Sigmoid colon (tissue), 4 donors: ENCODE data around the gene ITPKA.

Experiments used
- CTCF ChIP-seq, 4 experiments: fragments of 450-650 bp in 3 of 4; fragments of 200-600 bp in 1 of 4; IDR thresholded peaks; one replicate each; pipeline ENCODE4 v1.5.1; 2016 to 2019; ENCODE audit warnings: antibody characterized with exemption in 4 of 4, mild to moderate bottlenecking in 3 of 4, moderate library complexity in 2 of 4
- POLR2A ChIP-seq, 2 donors: fragments of 450-650 bp; IDR thresholded peaks; one replicate each; pipeline ENCODE4 v1.6.1; 2016; ENCODE audit warnings: antibody characterized with exemption in 2 of 2, mild to moderate bottlenecking in 2 of 2, moderate library complexity in 2 of 2
- POLR2AphosphoS5 ChIP-seq, 4 donors: sonication (generic); formaldehyde crosslinking; IDR thresholded peaks; one replicate each; pipeline ENCODE4 v1.6.1; 2017; ENCODE audit warnings: antibody characterized with exemption in 4 of 4

- TF ChIP-seq CTCF (IDR thresholded peaks at IDR 0.05) (no peak), POLR2A (IDR thresholded peaks at IDR 0.05) (no peak), POLR2AphosphoS5 (IDR thresholded peaks at IDR 0.05) (no peak)
Observed at GRCh38 chr15:41517895-41518449, 24.3 kb downstream of the ITPKA start.
